ENCODE measurements around the gene FBRSL1.
"Not testable (repeated sequence)": the region's sequence is repeated elsewhere in the genome, so short reads cannot be mapped to it uniquely, and the experiment has no call there.

FBRSL1 gene

GRCh38 chr12:132471858-132472255 lies 18.1 kb upstream of the FBRSL1 start:
- no peak for DNase-seq

DNA sequence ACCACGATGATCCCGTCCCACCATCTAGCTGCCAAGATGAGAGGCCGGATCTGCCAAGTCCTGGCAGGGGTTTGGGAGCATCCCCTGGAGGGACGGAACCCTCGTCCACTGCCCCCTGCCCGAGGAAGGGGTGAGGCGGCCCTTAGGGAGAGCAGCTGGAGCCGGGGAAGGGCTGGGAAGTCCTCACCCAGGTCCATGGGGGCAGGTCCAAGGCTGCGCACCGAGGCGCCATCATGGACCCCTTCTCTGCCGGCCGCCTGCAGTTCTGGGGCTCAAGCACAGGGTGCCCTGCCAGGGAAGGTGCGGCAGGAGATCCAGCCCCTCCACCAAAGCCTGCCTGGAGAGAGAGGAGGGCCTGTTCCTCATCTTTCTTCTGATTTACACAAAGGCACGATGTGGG lies 17.6 kb upstream of the FBRSL1 start:
- DNase-seq: no peak

DNA sequence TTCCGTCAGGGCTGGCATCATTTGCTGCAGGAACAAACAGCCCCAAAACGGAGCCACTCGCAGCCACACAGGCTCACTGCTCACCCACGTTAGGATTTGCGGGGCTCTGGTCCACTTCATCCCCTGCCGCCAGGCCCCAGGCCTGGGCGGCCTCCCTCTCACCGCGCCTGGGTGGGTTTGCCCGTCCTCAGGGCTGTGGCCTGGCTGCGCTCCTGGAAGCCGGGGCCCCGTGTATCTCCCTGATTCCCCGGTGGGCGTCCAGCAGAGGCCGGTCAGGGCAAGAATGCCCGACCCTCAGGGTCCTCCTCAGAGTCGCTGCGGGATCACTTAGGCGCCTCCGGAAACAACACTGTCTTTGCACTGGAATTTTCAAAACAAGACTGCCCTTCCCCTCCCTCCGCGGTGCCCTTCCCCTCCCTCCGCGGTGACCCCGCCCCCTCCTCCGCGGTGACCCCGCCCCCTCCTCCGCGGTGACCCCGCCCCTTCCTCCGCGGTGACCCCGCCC lies 15.7 kb upstream of the FBRSL1 start:
- DNase-seq: no peak

DNA sequence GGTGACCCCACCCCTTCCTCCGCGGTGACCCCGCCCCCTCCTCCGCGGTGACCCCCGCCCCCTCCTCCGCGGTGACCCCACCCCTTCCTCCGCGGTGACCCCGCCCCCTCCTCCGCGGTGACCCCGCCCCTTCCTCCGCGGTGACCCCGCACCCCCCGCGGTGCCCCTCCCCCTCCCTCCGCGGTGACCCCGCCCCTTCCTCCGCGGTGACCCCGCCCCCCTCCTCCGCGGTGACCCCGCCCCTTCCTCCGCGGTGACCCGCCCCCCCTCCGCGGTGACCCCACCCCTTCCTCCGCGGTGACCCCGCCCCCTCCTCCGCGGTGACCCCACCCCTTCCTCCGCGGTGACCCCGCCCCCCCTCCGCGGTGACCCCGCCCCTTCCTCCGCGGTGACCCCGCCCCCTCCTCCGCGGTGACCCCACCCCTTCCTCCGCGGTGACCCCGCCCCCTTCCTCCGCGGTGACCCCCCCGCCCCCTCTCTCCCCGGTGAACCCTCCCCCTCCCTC lies 15.1 kb upstream of the FBRSL1 start:
- DNase-seq: not testable (repeated sequence)

- peak; percentile 38 for DNase-seq
Measured at GRCh38 chr12:132475304-132476037, 14.5 kb upstream of the FBRSL1 start.

DNA sequence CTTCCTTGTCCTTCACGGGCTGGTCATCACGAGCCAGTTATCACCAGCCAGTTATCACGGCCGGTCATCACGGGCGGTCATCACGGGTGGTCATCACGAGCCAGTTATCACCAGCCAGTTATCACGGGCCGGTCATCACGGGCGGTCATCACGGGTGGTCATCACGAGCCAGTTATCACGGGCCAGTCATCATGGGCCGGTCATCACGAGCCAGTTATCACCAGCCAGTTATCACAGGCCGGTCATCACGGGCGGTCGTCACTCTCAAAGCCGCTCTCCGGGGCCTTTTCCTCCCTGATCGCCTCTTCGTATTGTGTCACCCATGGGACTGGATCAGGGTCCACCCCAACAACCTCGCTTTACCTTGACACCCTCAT lies 13.9 kb upstream of the FBRSL1 start:
- DNase-seq: no peak

GRCh38 chr12:132476421-132476820 lies 13.5 kb upstream of the FBRSL1 start:
- DNase-seq: no peak

- no peak for DNase-seq
Measured at GRCh38 chr12:132477017-132477702, 12.8 kb upstream of the FBRSL1 start.

DNA sequence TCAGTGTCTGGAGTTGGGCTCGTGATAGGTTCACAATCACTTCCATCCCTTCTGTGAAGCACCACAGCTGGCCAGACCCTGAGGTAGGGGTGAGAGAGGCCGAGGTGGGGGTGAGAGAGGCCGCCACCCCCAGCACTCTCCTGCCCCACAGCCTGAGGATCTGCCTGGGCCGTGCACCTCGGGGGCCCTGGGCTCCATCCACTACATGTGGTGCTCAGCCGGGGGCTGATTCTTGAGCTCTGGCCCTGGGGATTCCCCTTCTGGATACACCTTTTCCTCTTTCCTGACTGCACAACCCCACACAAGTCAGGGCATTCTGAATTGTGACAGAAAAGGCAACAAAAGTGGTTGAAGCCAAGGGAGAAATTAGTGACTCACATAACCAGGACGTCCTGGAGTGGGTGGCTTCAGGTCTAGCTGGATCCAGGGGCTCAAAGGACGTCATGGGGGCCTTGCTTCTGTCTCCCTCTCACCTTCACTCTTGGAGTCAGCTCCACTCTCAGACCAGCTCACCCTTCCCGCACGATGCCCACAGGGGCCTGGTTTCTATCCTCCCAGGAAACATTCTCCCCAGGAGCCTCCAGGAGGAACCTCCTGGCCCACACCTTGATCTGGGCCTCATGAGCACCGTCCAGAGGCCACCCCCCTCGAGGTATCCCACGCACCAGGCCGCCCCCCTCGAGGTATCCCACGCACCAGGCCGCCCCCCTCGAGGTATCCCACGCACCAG lies 12.1 kb upstream of the FBRSL1 start:
- DNase-seq: no peak

GRCh38 chr12:132478433-132478803 lies 11.5 kb upstream of the FBRSL1 start:
- DNase-seq: no peak

GRCh38 chr12:132478845-132479244 lies 11.1 kb upstream of the FBRSL1 start:
- no peak for DNase-seq

- DNase-seq: no peak
Measured at GRCh38 chr12:132479291-132479690, 10.7 kb upstream of the FBRSL1 start.

GRCh38 chr12:132479938-132480622 lies 9.9 kb upstream of the FBRSL1 start:
- no peak for DNase-seq

DNA sequence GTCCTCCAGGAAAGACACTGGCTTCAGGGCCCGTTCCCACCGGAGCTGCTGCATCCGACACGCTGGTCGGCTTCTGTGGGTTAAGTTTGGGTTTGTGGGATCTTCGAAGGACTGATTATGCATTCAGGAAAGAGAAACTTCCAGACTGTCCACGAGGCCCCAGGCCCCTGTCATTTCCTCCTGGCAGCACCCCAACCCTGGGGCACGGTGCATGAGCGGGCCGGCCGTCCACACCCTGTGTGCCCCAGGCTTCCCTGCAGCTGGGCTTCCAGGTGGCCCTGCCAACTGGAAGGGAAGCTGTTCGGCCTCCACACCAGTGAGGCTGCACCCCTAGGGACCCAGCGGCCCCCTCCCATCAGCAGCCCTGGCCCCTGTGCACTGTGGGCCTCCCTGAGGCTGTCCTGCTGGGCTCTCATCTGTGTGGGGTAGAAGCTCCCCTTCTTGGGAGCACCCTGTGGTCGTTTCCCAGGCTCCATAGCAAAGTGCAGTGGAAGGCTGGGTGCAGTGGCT lies 9.3 kb upstream of the FBRSL1 start:
- no peak for DNase-seq

GRCh38 chr12:132481345-132481744 lies 8.6 kb upstream of the FBRSL1 start:
- DNase-seq: no peak

- peak; percentile 38 for DNase-seq
Measured at GRCh38 chr12:132481771-132482745, 7.9 kb upstream of the FBRSL1 start.

GRCh38 chr12:132482771-132483170 lies 7.2 kb upstream of the FBRSL1 start:
- no peak for DNase-seq

- no peak for DNase-seq
Measured at GRCh38 chr12:132483208-132483607, 6.7 kb upstream of the FBRSL1 start.

GRCh38 chr12:132483612-132484011 lies 6.3 kb upstream of the FBRSL1 start:
- no peak for DNase-seq

DNA sequence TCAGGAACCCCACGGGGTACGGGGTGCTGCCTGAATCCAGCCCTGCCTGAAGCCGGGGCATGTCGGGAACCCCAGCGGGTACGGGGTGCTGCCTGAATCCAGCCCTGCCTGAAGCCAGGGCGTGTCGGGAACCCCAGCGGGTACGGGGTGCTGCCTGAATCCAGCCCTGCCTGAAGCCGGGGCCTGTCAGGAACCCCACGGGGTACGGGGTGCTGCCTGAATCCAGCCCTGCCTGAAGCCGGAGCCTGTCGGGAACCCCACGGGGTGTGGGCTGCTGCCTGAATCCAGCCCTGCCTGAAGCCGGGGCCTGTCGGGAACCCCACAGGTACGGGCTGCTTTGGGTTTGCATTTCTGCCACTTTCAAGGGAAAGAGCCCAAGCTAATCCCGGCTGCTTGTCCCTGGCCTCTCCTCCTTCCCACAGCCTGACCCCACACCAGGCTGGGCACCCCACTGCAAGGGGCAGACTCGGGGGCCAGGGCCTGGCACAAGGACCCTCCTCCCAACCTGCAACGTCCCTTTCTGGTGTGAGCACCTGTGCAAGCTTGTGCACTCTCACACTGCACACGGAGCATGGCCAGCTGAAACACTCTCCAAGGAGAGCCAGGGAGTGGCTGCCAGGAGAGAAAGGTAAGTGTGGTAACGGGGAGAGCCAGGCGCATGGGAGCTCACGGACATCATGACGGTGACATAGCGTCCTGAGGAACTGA lies 5.6 kb upstream of the FBRSL1 start:
- DNase-seq: no peak

DNA sequence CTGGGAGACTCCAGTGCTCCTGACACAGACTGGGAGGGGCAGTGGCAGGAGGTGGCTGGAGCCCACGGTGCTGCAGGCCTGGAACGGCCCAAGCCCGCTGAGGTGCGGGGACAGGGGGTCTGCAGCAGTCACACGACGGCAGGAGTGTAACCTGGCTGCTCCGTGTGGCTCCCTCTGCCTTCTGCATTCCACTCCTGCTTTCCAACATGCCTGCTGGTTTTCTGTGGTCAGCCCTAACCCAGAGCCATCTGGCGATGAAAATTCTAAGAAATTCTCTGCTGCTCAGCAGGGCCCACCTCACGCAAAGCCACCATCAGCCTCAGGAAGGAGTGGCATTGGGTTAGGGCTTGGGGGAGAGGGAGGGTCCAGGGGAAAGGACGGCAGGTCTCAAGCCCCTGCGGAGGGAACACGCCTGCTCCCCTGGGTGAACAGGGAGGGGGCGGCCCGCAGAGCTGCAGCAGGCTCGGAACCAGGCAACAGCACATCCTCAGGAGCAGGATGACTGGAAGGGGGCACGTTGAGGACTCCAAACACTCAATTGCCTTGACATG lies 5.0 kb upstream of the FBRSL1 start:
- no peak for DNase-seq

All from CD4-positive, alpha-beta T cell treated with Interleukin-10 for 1 hour (primary cell).